GM18907 (cell line): ENCODE results near the gene SULT1C3.

Source experiments
- ATAC-seq: cut with Tn5 transposase; IDR thresholded peaks from one replicate; pipeline ENCODE4 v1.9.1; 2021; ENCODE audit warnings: mild to moderate bottlenecking, moderate library complexity; ENCODE audit not compliant: unreplicated experiment

Gene SULT1C3

DNA sequence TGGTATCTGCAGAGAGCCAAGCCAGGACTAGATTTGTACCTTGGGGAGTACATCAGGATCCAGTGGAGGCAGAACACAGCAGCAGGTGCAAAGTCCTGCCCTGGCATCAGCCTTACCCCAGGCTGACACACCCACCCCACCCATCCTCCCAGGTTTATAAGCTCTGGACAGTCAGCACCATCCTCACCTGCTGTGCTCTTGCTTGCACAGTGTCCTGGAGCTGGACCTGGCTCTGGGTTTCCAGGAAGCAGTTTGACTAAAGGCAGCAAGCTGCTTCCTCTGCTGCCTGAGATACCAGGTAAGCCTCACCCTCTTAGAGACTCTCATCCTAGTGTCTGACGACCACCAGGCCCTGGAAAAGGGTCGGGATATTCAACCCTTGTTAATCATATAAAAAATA, at the start of gene SULT1C3:
Gene SULT1C3 (plus strand): TSS at position 183 of the 400 bp plus-strand sequence. CDS start 7,227 bp downstream, outside the sequence.
- ATAC-seq, result no peak

- no peak for ATAC-seq
These were observed 46.5 kb upstream of the SULT1C3 start for GRCh38 chr2:108193251-108193650.

- ATAC-seq, result no peak
These were observed 45.2 kb upstream of the SULT1C3 start for GRCh38 chr2:108194409-108195132.

DNA sequence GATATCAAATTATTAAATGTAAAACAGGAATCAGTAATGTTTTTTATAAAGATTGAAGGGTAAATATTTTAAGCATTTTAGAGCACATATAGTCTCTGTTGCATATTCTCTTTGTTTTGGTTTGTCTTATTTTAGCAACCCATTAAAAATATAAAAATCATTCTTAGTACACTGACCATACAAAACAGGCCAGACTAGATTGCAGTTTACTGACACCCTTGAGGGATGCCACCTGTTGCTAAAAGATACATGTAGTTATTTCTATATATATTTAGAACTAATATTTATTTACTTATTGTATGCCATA, 44.7 kb upstream of the SULT1C3 start:
- no peak for ATAC-seq

DNA sequence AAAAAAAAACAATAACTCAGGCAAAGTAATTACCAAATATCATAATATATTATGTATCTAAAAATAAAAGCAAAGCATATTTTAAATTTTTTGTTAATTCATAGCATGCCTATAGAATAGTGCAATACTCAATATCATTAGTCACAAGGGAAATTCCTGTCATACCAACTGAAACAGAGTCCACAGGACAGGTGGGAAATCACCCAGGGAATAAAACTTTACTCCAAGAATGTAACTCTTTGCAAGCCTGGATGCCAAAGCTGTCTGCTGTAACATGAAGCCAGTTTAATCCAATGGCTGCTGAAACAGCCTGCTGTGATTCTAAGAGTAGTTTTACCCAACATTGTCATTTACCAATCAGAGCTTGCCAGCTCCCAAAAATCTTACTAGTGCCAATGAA, 40.0 kb upstream of the SULT1C3 start:
- ATAC-seq, result no peak

DNA sequence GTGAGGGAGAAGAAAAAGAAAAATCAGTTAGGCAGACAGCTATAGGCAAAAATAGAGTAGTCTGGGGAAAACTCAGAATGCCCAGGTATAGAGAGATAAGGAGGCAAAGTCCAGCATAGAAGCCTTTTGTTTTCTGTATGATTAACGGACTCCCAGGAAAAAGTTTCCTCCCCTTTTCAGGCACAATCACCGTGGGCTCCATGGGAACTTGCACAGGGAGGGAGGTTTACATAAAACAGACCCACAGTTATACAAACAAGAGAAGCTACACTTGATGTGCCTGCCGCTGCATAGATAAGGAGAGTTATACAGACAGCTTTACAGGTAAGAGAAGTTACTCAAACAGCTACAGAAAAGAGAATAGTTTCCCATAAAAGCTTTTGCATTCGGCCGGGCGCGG, 39.2 kb upstream of the SULT1C3 start:
- no peak for ATAC-seq

DNA sequence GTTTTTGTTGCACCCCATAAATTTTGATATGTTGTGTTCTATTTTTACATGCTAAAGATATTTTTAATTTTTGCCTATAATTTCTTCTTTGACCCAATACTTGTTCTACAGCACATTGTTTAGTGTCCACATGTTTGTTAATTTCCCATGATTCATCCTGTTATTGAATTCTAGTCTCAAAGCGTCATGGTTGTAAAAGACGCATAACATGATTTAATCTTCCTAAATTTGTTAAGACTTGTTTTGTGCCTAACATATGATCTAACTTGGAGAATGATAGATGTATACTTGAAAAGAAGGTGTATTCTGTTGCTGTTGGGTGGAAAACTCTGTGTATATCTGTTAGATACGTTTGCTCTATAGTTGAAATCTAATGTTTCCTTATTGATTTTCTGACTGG, 27.1 kb upstream of the SULT1C3 start:
- ATAC-seq, result no peak

- no peak for ATAC-seq
These were observed 24.0 kb upstream of the SULT1C3 start for GRCh38 chr2:108215794-108216211.

DNA sequence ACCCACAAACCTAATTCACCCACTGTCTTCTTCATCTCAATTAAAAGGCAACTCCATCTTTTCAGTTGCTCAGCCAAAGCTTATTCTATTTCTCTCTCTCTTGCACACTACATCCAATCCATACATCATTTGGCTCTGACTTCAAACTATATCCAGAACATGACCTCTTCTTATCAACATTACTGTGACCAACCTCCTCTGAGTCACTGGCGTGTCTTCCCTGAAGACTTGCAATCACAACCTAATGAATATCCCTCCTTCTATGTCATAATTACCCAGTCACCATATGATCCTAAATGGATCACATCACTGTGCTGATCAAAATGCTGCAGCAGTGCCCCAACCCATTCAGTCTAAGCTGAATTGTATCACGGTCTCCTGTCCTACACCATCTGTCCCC, 22.6 kb upstream of the SULT1C3 start:
- no peak for ATAC-seq

DNA sequence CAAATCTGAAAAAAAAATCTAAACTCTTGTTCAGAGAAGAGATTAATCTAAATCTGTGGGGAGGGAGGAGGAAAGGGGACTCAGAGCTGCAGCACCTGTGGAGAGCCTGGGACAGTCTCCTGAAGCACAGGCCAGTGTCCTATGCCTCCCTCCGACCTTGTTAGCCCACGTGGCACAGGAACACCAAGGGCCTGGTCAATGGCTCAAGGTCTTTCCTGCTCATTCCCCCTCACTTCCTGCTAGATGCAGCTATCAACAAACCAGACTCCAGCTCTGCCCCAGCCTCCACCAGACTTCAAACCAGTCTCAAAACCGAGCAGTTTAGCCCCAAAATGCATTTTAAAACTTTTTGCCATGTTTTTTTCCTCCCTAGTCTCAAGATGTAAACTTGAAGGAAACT, 20.1 kb upstream of the SULT1C3 start:
- no peak for ATAC-seq

DNA sequence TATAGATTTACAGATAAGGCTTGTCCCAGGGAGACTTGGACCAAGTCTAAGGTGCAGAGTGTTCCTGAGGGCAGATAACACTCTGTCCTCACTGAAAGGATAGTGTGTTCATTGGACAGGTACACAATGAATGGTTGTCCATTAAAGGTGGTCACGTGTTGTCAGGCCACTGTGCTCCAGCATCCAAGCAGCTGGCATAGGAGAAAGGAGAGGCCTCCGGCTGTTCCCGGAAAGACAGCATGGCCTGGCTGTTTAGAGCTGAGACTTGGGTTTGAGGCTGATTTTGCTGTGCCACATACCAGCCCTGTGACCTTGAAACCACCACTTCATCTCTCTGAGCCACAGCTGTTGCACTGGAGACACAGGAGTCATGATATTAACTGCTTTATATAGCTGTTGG, 19.6 kb upstream of the SULT1C3 start:
- no peak for ATAC-seq

DNA sequence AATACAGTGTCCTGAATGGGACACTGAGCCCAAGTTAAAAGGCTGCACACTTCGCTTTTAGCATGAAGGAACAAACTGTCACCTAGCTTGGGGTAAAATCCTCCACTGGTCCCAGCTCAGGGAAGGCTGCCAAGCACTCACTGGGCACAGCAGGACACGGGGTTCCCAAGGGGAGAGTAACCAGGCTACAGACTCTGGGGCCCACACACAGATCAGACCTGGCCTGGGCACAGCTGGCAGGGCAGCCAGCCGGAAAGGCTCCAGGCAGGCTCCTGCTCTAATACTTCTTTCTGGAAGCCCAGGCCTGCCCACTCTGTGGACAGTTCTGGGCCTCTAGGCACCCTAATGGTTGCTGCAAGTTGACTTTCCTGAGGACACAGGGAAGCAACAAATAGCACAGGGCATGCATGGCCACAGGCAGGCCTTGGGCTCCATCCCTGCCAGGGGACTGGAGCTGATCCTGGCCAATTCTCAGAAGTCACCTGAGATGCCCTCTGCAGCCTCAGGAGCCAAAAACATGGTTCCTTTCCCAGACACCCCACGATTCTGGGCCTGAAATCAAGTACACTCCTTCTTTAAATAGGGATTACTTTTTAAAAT, 18.7 kb upstream of the SULT1C3 start:
- no peak for ATAC-seq

- ATAC-seq, result no peak
These were observed 17.5 kb upstream of the SULT1C3 start for GRCh38 chr2:108222261-108222660.

GRCh38 chr2:108223573-108223972, 16.2 kb upstream of the SULT1C3 start:
- ATAC-seq, result no peak

DNA sequence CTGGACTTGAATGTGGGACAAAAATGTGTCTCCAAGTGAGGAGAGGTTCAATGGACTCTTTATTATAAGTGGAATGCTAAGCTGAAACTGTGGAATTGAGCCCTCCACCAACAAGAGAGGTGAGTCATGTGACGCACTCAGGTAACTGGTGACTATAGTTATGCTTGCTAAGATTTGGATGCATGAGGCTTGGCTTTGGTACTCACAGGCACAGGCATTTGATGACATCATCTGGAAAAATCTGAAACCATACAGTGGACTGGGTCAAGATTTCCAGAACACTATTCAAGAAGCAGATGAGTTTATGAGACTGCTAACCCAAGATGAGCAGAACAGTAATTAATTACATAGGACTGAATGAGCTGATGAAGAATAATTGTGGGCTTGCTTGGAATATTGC, 15.7 kb upstream of the SULT1C3 start:
- no peak for ATAC-seq

GRCh38 chr2:108226564-108226963, 13.2 kb upstream of the SULT1C3 start:
- ATAC-seq, result no peak

- ATAC-seq, result no peak
These were observed 11.8 kb upstream of the SULT1C3 start for GRCh38 chr2:108228006-108228405.

DNA sequence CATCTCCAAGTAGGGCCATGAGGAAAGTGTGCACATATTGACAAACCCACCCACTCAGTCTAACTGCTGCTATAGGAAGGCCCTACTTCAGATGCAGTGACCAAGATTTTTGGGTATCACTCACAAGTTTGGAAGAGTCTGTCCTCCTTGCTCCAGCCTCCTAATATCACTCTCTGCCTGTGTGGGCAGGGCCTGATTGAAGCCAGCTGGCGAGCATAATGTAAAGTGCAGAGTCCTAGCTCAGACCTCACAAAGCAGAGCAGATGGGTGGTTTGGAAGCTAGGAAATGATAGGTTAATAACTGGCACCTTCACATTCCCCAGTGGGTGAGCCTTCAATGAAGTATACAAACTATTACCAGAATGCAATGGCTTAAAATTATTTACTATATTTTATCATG, 11.2 kb upstream of the SULT1C3 start:
- no peak for ATAC-seq

DNA sequence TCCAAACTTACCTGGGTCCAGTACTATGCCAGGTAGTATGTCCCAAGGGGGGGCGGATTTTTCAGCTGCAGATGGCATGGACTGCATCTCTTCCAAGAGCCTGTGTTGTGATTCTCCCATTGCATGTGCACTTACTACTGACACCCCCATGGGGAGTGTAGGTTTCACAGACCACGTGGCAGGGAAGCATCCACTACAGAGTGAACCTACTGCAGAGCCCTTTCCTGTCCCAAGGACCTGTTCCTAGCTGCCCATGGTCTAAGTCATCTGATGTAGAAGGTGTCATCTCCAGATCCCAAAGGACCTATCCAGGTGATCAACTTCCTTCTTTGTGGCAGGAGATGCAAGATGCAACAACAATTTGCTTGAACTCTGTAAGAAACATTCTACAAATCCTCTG, 9.9 kb upstream of the SULT1C3 start:
- ATAC-seq, result no peak

- ATAC-seq, result no peak
These were observed 4.2 kb upstream of the SULT1C3 start for GRCh38 chr2:108235577-108235976.

DNA sequence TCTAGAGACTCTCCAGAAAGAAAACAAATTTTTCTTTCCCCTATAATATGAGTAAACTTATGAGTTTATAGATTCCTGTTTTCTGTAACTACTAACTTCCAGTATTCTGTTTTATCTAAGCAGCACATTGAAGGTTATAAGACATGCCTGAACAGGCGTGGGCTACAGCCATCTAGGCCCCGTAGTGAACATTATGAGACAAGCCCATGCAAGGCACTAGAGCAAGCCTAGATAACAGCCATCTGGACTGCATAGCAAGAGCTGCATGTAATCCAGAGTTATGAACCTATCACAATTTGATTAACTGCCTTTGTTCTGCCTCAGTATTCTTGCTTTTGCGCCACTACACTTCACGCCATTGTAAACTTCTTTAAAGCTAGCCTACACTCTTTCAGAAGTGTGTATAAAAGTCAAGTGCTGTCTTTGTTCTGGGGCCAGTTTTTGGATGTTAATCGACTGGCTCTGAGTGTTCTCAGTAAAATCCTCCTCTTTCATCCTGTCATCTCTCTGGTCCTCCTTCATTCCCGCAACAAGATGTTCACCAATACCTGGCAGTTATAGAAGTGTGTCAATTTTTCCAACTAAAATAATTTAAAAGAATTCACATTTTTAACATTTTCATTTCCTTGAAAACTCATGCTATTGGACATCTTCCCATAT, 3.0 kb upstream of the SULT1C3 start:
- ATAC-seq, result no peak

GRCh38 chr2:108240966-108241365, 1.2 kb downstream of the SULT1C3 start:
- ATAC-seq, result no peak
